Retinal pigment epithelial cell (primary cell): Measurements from ENCODE around the gene ZNF552.

Source experiments
- DNase-seq: peaks from one replicate; pipeline ENCODE4 v3.0.0-alpha.2; 2010; ENCODE audit warnings: low read depth
- H3K4me3 ChIP-seq: 2 replicates; pipeline ENCODE4 v1.5.1; 2011; ENCODE audit warnings: mild to moderate bottlenecking, low read length, control low read depth, moderate library complexity
- CTCF ChIP-seq: conservative IDR thresholded peaks from 2 replicates; pipeline ENCODE4 v1.5.1; 2011; ENCODE audit warnings: low read depth, low read length, control low read depth, inconsistent platforms

The ZNF552 gene

GRCh38 chr19:57771417-57771816 lies 43.3 kb downstream of the ZNF552 start:
- H3K4me3 ChIP-seq = no peak overlapping the region
- TF ChIP-seq CTCF = no peak
- no peak for DNase-seq

- H3K4me3 ChIP-seq = peak within 1 kb of the TSS; percentile 78
- peak; percentile 80 for DNase-seq
- no peak for TF ChIP-seq CTCF
Observed at GRCh38 chr19:57769345-57770131, 45.2 kb downstream of the ZNF552 start, which contains the start of gene ZNF586. Gene ZNF586 (plus strand): TSS chr19:57769676. CDS start chr19:57769843, 167 bp downstream.

- TF ChIP-seq CTCF = no peak
Observed at GRCh38 chr19:57759096-57759495, 55.6 kb downstream of the ZNF552 start.

GRCh38 chr19:57757941-57758340 lies 56.8 kb downstream of the ZNF552 start:
- TF ChIP-seq CTCF = no peak
- H3K4me3 ChIP-seq = no peak overlapping the region
- DNase-seq = no peak

More at GRCh38 chr19:57759096-57759495, 55.6 kb downstream of the ZNF552 start:
- no peak for DNase-seq
- H3K4me3 ChIP-seq = no peak overlapping the region
